GM18526 (cell line): ENCODE results near the gene ZNF436.

Experiments
- POLR2A ChIP-seq: IDR thresholded peaks from 3 replicates; pipeline ENCODE4 v1.6.1; 2011; ENCODE audit not compliant: insufficient read length; ENCODE audit errors: extremely low read depth

ZNF436 gene

DNA sequence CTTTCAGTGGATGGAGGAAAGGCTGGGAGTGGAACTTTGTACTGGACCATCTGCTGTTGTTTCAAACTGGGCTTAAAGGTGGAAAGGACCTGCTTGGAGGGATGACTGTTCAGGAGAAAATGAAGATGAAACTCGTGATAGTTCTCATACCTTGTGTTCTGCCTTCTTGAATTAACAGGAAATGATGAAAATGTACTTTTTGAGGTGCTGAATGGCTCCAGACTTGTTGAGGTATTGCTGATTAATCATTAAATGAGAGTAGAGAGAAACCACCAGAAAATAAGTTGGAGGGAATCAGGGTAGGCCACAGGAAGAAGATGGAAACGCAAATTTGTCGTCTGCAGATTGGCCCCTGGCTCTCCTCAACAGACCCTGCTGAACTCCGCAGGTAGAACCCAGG, 26.2 kb upstream of the ZNF436 start:
- no peak for TF ChIP-seq POLR2A

DNA sequence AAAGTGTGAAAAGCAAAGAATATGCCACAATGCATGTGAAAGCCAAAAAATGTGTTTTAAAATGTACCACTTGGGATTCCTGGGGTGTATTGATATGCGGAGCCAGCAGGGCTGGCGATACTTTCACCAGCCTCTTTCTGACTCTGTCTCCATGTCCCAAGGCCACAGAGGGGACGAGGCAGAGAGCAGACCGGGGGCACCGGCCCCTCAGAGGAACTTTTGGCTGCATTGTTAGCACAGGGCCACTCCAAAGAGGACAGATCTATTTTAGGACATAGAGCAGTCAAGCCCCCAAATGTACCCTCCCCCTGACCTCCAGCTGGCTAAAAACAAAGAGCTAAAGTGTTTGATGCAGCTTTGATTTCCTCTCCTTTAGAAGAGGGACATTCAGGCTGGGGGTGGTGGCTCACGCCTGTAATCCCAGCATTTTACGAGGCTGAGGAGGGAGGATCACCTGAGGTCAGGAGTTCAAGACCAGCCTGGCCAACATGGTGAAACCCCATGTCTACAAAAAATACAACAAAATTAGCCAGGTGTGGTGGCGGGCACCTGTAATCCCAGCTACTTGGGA, 25.6 kb upstream of the ZNF436 start:
- TF ChIP-seq POLR2A, result no peak

DNA sequence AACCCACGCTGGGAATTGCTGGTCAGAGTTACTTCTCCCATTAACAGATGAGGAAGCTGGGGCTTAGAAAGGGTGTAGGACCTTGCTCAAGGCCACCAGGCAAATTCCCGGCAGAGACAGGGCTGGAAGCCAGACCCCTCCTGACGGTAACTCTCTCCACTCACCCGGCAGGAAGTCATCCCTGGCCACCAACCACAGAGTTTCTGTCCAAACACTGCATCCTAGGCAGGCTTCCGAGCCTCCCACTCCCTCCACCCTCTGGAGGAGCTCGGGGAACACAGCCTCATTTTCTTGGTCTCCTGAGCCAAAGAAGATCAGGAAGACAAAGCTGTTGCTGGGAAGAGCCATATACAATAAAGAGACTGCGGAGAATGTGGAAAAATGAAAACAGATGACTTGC, 25.0 kb upstream of the ZNF436 start:
- TF ChIP-seq POLR2A, result no peak

DNA sequence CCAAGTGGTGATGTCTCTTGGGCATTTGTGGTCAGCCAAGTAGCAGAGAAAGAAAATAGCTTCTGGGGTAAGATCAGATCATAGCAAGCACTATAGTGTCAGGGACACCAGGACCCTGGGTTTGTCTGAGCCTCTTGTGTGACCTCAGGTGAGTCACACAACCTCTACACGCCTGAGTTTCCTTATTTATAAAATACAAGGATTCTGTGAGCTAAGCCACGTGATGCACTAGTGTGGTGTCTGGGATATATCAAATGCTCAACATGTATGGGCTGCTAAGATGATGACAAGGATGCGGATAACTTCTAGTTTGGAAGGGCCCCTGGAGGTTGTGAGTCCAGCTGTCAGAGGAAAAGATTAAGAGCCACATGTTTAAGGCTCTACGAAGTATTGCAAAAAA, 24.5 kb upstream of the ZNF436 start:
- no peak for TF ChIP-seq POLR2A

DNA sequence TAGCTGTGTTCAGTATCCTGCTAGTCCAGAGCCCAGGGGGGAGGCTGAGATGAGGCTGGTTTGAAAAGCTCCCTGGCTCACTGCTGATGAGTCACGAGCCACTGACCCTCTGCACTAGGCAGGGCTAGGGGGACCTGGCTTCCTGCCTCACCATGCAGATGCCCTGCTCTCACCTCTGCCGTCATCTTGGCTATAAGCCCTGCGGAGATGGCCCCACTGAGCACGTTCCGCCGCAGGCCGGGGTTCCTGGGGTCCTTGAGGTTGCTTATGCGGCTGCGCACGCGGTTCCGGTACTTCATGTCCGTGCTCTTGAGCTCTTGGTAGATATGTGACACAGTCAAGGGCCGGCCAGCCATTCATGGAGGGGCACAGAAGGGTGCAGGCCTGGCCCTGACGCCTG, 24.1 kb upstream of the ZNF436 start:
- TF ChIP-seq POLR2A, result no peak

DNA sequence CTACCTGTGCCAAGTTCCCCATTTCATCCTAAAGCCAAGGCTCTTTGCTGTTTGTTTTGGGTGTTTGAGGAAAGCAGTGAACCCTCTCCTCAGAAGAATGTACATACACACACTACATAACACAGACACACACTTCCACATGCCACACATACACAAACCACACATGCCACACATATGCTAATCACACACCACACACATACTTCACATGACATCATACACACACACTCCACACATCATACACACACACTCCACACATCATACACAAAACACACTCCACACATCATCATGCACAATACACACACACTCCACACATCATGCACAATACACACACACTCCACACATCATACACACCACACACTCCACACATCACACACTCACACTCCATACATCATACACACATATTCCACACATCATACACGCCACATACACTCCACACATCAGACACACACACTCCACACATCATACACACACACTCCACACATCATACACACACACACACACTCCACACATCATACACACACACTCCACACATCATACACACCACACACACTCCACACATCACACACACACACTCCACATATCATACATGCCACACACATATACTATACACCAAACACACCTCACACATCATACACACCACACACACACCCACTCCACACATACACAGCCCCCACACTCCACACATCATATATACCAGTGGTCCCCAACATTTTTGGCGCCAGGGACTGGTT, 22.7 kb upstream of the ZNF436 start:
- TF ChIP-seq POLR2A, result no peak

DNA sequence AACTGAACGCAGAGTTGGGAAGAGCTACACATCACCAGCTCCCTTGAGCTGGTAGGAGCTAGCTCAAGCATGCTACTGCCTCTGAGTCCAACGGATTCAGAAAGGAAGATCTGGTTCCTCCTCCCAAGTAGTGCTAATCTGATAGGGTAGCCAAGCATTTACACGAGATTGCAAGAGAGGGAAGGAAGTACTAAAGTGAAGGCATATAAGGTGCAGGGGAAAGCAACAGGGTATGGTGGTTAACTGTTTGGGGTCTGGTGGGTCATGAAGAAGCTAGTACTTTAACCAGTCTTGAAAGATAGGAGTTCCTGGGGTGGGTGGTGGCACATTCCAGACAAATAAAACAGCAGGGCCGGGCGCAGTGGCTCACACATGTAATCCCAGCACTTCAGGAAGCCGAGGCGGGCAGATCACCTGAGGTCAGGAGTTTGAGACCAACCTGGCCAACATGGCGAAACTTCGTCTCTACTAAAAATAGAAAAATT, 20.2 kb upstream of the ZNF436 start:
- no peak for TF ChIP-seq POLR2A

DNA sequence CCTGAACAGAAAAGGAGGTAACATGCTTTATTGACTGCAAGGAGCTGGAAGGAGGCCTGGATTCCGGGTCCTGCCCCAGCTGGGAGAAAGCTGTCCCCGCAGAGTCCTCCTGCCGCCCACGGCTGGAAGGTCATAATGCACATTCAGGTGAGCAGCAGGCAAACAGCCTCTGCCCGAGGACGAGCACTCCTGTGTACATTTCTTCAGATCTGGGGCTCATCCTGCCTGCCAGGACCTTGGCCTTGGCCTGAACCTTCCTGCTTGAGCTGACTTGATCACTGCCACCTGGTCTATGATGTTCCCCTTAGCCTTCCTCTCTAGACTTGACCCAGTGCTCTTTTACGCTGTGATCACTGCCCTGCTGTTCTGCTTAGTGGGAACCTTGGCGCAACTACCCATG, 17.9 kb upstream of the ZNF436 start:
- no peak for TF ChIP-seq POLR2A

DNA sequence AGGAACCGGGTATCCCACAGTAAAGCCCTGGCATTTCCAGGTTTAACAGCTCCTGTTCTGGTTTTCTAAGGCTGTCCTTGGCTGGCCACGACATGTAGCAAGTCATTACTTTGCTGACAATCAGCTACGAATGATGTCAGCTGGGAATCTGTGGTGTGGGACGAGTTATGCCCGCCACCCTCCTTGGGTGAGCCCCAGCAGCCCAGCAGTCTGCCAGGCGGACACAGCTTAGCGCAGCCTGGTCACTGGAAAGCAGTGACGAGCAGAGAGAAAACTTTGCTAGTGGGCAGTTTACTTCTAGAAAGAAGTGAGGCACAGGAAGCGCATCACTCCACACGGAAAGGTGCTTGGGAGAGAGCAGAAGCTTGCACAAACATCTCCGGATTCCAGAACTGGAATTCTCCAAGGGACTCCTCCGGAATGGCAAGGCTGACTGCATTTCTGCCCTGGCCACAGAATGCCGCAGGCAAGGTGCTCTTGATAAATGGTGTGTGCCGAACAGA, 15.5 kb upstream of the ZNF436 start:
- no peak for TF ChIP-seq POLR2A

DNA sequence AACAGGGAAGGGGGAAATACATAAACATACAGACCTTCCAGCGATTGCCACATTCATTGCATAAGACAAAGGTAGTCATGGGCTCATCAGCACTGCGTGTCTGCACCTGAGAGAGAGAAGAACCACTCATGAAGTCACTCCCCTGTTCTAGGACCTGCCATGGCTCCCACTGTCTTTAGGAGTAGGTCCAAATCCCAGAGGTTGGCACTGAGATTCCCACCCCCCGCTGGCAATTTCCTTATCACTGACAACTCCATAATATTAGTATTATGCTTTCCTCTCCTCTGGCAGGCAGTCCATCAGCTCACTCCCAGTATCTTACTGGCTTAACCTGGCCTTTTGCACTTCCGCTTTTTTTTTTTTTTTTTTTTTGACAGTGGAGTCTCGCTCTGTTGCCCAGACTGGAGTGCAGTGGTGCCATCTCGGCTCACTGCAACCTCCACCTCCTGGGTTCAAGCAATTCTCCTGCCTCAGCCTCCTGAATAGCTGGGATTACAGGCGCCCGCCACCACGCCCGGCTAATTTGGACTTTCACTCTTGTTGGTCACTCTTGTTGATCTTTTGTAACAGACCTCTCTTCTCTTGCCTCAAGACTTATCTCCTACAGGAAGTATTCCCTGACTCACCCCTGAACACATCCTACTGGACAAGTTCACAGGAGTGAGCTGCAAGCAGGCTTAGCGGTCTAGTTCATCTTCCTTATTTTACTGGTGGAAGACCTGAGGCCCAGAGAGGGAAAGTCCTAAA, 14.8 kb upstream of the ZNF436 start:
- TF ChIP-seq POLR2A, result no peak

DNA sequence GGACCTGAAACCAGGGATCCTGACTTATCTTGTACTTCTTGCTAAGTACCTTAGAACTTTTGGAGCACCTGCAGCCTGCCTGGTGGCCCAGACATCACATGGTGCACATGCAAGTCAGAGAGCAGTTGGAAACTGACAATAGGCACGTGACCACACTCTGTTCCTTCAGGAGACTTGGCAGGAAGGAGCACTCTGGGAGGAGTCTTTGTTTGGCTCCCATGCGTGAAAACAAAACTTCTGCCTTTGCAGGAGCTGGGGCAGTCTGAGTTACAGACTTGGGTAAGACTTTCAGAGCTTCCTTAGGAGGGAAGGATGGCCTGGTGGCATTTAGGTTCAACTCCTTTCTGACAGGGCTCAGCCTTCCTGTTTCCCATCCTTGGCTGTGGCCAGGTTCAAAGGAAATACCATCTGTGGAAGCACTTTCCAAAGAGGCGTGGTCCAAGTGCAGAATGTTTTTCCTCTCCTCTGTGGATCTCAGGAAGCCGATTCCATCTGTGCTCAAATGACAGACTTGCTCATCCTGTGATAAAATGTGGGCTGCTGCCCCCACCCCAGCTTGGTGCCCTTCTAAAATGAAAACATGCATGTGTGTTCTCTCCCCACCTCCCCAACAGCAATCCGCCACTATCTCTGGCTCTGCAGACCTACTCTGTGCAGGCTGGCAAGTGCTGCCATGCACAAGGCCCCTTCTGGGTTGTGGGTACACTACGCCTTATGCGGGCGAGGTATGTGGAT, 14.1 kb upstream of the ZNF436 start:
- TF ChIP-seq POLR2A, result no peak

DNA sequence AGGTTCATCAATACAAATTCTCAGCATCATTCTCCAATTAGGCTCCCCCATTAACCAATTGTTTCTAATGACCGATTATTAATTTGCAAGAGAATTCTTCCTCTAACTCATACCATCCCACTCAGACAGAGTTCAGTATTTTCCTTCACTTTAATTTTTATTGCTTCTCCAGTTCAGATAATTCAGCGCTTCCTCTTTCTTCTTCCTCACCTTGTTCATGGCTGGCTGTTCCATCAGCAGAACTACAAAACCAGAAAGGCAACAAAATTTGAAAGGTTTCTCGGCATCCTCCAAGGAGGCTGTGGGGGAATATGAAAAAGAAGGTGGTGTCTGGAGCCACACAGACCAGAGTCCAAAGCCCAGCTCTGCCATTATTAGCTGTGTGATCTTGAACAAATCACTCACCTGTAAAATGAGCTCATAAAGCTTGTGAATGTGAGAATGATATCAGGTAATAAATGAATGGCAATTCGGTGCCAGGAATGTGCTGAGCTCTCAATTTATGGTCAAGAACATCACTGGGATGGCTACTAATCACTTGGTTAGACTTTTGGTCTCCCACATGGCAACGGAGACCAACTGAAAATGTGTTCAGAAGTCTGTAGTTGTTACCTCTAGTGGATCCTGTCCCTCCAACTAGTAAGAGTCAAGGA, 11.7 kb upstream of the ZNF436 start:
- TF ChIP-seq POLR2A, result no peak

DNA sequence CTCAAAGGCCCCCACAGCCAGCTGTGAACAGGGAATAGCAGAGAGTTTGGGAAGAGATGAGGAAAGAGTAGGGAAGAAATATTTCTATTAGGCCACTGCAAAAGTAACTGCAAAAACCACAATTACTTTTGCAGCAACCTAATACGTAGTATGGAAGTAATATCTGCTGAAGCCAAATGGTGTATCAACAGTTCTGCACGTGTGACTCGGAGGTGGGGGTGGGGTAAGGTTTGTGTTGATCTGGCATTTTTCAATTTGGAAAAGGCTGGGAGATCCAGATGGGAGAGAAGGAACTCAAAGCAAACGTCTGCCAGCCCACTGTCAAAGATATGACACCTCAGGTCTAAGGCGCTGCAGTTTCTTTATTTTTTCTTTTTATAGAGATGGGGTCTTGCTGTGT, 11.1 kb upstream of the ZNF436 start:
- no peak for TF ChIP-seq POLR2A

DNA sequence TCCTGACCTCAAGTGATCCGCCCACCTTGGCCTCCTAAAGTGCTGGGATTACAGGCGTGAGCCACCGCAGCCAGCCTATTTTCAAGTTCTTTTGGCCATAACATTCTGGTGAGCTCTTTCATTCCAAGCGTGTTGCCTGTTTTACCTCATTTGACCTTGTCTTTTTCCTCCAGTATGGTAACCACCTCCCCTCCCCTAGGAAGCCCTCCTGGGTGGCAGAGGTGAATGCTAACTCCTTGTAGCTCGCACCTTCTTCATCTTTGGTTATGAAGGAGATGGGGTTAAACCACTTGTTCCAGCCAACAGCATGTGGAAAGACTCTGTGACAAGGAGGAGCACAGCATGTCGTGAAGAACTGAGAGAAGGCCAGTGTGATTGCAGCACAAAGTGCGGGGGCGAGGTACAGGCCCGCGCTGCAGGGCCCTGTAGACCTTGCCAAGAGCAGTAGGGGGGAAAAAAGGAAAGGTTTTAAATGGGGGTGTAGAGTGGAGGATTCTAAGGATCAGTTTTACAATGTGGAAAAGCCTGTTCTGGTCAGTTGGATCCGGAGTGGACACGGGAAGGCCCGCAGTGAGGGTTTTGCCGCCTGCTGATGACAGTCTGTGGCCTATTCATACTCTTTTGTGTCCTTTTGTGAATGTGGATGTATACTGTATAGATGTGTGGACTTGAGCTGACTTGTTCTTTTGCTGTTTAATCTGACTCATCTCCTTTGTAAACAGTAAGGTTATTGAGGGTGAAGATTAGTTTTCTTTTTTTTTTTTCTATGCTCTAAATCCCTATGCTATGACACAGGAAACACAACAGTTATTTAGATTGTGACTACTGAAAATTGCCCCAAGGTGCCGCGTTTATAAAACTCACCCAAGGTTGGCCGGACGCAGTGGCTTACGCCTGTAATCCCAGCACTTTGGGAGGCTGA, 7.5 kb upstream of the ZNF436 start:
- TF ChIP-seq POLR2A, result no peak
